Dermis blood vessel endothelial cell (primary cell): Measurements from ENCODE around the gene KDM6A. TPM values are rescaled to one million over a fixed set of nuclear protein-coding genes. Genes with fewer than 3 reads are reported as not detected.
A peak's percentile ranks its signal among the peaks of the same experiment; 100 is the strongest.
"Not testable (repeated sequence)": the region's sequence is repeated elsewhere in the genome, so short reads cannot be mapped to it uniquely, and the experiment has no call there.

ENCODE experiments used
- DNase-seq: peaks from one replicate; pipeline ENCODE4 v3.0.0; 2010
- total RNA-seq: library from RNA; depleted of rRNA; stranded (reverse); fragments of >200 nt; gene quantifications from 2 replicates; pipeline ENCODE4 v1.2.3, GENCODE V29; 2014

The KDM6A gene
- total RNA-seq, 1 donor from 2014 or later: 32.5 TPM

GRCh38 chrX:44890247-44890646 is 17.3 kb downstream of the KDM6A start:
- DNase-seq: peak; percentile 52

DNA sequence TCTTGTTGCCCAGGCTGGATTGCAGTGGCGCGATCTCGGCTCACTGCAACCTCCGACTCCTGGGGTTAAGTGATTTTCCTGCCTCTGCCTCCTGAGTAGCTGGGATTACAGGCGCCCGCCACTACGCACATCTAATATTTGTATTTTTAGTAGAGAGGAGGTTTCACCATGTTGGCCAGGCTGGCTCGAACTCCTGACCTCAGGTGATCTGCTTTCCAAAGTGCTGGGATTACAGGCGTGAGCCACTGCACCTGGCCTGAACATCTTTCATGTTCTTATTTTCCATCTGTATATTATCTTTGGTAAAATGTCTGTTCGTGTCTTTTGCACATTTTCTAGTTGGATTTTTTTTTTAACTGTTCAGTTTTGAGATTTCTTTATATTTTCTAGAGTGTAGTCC is 17.7 kb downstream of the KDM6A start:
- not testable (repeated sequence) for DNase-seq

DNA sequence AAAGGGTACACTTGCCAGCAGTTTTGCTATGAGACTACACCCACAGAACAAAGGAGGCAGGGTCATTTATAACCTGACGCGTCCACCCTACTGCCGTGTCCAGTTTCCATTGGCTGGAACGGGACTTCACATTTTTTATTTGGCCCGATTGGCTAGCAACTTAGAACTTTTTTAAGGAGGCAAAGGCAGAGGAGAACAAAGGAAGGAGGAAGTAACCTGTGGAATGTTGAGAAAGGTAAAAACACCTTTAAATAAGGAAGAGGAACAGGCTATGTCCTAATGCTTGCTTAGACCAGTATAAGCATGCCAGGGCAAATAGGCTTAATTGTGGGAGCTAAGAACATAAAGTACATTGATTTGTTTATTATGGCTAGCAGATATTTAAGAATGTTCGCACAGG is 18.7 kb downstream of the KDM6A start:
- no peak for DNase-seq

- DNase-seq: no peak
Measured at GRCh38 chrX:44896876-44897186, 23.8 kb downstream of the KDM6A start.

GRCh38 chrX:44897539-44897938 is 24.6 kb downstream of the KDM6A start:
- DNase-seq: no peak

DNA sequence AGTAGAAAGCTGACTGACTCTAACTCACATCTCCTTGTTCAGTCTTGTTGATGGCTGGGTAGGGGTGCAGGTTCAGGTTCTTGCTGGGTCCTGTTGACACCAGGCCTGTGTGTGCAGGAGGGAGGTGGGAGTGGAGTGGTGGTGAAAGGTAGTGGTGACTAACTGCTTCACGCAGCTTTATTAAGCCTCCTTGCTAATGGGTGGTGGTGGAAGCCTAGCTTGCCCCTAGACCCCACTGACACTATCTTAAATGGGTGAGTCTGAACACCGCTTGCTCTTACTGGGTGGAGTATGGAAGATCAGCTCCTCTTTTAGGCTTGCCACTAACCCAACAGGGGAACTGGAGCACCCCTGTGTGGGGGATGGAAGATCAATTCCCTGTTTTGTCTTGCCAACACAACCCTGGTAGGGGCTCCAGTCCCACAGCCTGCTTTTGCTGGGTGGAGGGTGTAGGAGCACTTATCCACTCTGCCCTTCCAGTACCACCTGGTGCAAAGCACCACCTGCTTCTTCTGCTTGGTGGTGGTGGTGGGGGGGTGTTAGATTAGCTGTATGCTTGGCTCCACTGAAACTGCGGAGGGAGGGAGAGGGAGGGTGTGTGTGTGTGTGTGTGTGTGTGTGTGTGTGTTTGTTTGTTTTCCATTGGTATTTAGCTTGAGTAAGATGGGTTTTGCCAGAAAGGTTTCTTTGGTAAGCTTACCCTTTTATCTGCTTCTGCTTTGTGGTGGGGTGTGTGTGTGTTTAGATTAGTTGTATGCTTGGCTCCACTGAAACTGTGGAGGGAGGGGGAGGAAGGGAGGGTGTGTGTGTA is 25.6 kb downstream of the KDM6A start:
- no peak for DNase-seq

GRCh38 chrX:44899946-44900345 is 27.0 kb downstream of the KDM6A start:
- DNase-seq: no peak

- DNase-seq: peak; percentile 64
Measured at GRCh38 chrX:44903107-44903506, 30.1 kb downstream of the KDM6A start.

DNA sequence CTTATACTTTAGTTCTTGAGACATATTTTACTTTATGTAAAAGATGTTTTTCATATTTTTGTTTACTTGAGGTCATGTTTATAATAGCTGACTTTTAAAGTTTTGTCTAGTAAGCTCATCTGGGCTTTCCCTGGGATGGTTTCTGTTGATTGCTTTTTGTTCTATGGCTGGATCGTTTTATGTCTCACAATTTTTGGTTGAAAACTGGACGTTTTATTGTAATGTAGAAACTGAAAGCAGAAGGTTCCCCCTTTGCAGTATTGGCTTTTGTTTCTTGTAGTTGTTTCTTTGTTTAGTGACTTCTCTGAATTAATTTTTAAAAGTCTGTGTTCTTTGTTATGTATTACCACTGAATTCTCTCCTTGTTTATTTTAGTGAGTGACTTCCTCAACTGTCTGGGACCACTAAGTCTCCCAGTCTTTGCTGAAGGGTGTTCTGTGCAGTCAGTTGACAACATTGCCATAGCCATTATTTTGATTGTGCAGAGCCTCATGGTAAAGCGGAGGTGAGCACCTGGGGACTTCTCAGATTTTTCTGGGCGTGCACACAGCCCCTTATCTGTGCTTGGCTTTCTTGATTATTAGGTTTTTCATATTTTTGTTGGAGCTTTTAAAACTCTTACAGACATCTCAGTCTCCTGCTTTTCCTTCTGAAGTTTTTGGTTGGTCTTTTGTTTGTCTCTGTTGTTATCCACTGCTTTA is 31.0 kb downstream of the KDM6A start:
- no peak for DNase-seq

DNA sequence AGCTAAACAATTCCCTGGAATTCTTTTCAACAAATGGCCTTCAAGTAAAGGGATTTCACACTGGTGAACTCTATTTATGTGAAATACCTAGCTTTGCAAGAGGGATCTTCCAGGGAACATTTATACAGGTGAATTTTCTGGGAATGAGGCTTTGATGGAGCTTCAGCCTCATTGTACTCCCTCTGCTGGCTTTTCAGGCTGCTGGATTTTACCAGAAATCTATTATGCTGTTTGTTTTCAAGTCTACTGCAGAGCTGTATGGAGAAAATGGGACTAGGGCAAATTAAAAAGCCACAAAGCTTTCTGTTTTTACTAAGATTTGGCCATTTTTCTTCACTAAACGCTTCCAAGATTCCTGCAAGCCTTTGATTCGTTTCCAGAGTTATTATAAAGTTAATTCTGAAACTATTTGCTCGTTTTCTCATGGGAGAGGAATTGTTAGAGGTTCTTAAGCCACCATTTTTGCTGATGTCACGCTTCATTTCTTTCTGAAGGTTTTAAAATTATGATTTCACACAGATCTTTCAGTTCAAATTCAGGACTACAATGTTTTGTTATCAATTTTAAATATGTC is 31.6 kb downstream of the KDM6A start:
- peak; percentile 13 for DNase-seq

GRCh38 chrX:44906041-44906440 is 33.1 kb downstream of the KDM6A start:
- no peak for DNase-seq

DNA sequence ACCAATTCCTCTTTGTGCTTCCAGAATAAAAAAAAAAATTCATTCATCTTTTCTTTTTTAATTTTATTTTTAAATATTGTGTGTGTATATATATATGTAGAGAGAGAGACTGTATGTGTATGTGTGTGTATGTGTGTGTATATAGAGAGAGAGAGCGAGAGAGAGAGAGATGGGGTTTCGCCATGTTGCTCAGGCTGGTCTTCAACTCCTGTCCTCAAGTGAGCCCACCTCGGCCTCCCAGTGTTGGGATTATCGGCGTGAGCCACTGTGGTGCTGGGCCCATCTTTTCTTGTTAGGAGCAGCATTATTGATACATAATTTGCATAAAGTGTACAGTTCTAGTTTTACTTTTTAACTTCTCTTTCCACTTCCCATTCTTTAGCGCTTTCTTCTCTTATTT is 33.6 kb downstream of the KDM6A start:
- no peak for DNase-seq

DNA sequence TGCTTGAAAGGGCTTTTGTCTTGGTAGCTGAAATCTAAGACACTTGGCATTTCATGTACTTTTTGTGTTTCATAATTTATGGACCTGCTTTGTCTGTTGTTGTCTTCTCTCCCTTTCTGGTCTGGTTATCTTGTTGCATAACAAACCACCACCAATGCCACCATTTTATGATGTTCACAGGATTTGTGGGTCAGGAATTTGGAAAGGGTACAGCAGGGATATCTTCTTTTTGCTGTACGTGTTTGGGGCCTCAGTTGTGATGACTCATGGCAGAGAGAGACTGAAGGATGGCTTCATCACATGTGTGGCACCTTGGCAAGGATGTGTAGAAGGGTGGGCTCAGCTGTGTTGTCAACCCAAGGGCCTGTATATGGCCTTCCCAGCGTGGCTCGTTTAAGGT is 35.2 kb downstream of the KDM6A start:
- no peak for DNase-seq

DNA sequence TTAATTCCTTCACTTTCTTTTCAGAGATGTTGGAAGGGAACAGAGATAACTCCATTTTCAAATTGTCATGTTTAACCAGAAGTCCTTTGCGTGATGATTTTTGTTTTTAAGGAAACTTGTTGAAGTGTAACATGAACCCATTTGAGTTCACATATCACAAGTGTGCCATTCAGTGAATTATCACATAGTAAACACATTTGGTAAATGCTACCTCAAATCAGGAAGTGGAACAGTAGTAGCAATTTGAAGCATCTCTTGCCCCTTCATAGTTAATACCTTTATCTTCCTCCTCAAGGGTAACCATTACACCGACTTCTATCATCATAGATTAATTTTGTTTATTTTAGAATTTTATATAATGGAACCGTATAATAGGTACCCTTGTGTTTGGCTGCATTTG is 35.8 kb downstream of the KDM6A start:
- DNase-seq: no peak

- not testable (repeated sequence) for DNase-seq
Measured at GRCh38 chrX:44910508-44910907, 37.5 kb downstream of the KDM6A start.

- DNase-seq: not testable (repeated sequence)
Measured at GRCh38 chrX:44911074-44911600, 38.1 kb downstream of the KDM6A start.

DNA sequence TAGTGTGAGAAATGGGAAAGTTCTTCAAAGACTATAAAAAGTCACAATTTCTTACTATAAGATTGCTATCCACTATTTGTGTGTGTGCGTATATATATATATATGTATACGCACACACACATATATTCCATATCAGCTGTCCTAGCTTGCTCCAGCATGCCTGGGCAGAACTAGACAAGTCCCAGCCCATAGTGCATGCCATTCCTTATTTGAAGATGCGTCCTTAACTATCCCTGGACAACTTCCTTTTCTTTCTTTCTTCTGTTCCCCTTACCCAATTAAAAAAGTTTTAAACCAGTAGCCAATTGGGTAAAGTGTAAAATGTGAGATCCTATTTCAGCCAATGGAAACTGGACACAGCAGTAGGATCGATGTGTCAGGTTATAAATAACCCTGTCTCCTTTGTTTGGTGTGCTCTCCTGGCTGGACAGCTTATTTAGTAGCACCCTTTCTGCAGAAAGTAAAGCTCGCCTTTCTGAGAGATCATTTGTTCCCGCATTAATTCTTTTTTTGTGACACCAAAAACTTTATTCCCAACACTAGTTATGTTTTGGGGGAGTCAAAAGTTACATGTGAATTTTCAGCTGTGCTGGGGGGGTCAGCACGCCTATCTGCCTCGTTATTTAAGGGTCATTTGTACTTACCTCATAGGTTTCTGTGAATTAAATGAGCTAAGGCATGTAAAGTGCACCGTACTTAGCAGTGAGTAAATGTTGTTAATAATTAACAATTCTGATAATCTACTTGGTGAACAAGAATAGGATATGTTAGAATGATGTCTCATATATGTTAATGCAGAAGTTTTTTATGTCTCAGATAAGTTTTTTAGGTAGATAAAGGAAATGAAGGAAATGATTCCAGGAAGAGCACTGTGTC is 40.9 kb downstream of the KDM6A start:
- DNase-seq: no peak

- peak; percentile 33 for DNase-seq
Measured at GRCh38 chrX:44914532-44915198, 41.7 kb downstream of the KDM6A start.

- peak; percentile 6 for DNase-seq
Measured at GRCh38 chrX:44915361-44915868, 42.4 kb downstream of the KDM6A start.

DNA sequence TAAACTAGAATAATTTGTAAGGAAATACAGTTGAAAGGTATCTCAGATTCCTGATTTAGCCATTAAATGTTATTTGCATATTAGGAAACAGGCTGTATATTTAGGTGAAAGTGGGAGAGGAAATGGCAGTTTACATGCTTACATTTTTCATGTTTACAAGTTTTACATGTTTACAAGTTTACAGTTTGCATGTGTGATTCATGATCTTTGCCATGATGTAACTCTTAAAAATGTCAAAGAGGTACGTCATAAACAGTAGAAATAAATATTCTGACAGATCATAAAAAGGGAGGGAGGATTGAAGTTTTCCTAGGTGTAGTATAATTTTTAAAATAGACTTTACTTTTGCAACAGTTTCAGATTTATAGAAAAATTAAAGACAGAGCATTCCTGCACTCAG is 45.7 kb downstream of the KDM6A start:
- DNase-seq: no peak

DNA sequence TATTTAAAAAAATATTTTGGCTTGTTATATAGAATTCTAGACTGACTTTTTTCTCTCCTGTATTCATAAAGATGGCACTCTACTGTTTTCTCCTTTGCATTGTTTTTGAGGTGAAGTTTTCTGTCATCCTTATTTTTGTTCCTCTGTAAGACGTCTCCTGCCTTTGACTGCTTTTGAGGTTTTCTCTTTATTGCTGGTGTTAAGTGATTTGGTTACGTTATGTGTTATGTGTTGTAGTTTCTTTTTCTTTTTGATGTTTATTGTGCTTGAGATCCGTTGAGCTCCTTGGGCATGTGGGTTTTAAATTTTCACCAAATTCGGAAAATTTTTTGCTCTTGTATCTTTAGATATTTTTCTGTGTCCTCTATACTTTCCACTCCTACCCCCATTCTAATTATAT is 50.0 kb downstream of the KDM6A start:
- no peak for DNase-seq

DNA sequence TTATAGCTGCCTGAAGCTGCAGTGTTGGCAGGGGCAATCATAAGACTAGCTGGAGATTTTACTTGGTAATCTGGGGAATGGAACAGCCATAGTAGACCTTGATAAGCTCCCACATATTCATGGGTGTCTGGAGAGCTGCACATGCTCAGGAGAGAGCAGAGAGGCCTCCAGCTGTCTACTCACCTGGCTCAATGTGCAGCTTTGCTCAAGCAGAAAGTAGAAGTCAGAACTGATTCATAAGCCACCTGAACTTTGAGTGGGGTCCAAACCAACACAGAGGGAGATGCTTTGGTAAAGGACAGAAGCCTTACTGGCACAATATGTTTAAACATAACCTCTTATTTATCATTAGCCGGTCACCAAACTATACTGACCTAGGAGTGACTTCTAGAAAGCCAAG is 54.4 kb downstream of the KDM6A start:
- no peak for DNase-seq
